ENCODE measurements around the gene DUSP16. TPM values are rescaled to one million over a fixed set of nuclear protein-coding genes. Genes with fewer than 3 reads are reported as not detected.

The DUSP16 gene
- polyA plus RNA-seq, 2 of the 4 experiments (the other 2 are of a cell fraction): 18.2 to 34.7 TPM

DNA sequence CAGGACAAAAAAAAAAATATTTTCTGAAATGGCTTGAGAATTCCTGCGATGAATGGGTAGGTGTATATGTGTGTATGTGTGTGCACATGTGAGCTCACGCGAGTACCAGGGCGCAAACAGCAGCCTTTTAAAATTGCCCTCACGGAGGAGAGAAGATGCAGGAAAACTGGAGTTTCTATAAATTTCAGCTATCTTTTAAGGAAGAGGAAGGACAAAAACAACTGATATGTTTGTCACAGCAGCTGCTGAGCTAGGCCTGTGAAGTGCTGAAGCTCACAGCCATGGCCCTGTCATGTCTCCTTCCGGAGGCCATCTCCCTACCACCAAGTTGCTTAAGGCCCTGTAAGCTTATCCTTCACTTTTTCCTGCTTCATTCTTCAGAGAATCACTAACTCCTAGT is 40.8 kb downstream of the DUSP16 start:
- POLR2A ChIA-PET: interaction anchor here (0.7 kb wide), 1 partner anchor 17 kb away, joined by 4 read pairs; no protein-coding TSS in a partner anchor

GRCh38 chr12:12521044-12521485 is 41.6 kb downstream of the DUSP16 start:
- Histone ChIP-seq H3K4me2 (no peak overlapping the region), H3K9me3 (no peaks in the 10 kb centered on the region), H3K4me3 (no peak overlapping the region), H3K4me1 (peaks cover 28% of the 10 kb centered on the region), H3K27ac (no peak overlapping the region)
- FAIRE-seq: no peak
- CTCF ChIA-PET: no interaction called here
- ATAC-seq: no peak
- POLR2A ChIA-PET: no interaction called here
- TF ChIP-seq ZFP36 (IDR thresholded peaks at IDR 0.05; ENCODE audit: borderline replicate concordance, partially characterized antibody) (no peak), ESRRA (IDR thresholded peaks at IDR 0.05; ENCODE audit: borderline replicate concordance, low read length) (no peak), HOXB13 (CRISPR knock-in tag; IDR thresholded peaks at IDR 0.05; ENCODE audit: low read depth) (no peak)
- TF ChIP-seq, protein P1, sequence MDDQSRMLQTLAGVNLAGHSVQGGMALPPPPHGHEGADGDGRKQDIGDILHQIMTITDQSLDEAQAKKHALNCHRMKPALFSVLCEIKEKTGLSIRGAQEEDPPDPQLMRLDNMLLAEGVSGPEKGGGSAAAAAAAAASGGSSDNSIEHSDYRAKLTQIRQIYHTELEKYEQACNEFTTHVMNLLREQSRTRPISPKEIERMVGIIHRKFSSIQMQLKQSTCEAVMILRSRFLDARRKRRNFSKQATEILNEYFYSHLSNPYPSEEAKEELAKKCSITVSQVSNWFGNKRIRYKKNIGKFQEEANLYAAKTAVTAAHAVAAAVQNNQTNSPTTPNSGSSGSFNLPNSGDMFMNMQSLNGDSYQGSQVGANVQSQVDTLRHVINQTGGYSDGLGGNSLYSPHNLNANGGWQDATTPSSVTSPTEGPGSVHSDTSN (IDR thresholded peaks at IDR 0.05): no peak
- WGBS (ENCODE audit: missing lambda C conversion rate): 96% methylated on average over 8 of the region's 8 CpGs
- no peak for DNase-seq (ENCODE audit: low read depth in 1 of 2, low spot score in 1 of 2)

More for the DNA sequence above, 40.8 kb downstream of the DUSP16 start:
- peaks cover 28% of the 10 kb centered on the region for H3K4me1 ChIP-seq
- H3K27ac ChIP-seq: no peak overlapping the region
- 93% methylated on average over 6 of the region's 6 CpGs for WGBS (ENCODE audit: missing lambda C conversion rate)
- TF ChIP-seq MAX (IDR thresholded peaks at IDR 0.05) (no peak), ZSCAN20 (CRISPR knock-in tag; IDR thresholded peaks at IDR 0.05) (no peak), NPAS2 (CRISPR knock-in tag; IDR thresholded peaks at IDR 0.05; ENCODE audit: borderline replicate concordance) (no peak), BCL3 (IDR thresholded peaks at IDR 0.05) (no peak), MAZ (IDR thresholded peaks at IDR 0.05; ENCODE audit: borderline replicate concordance, low read depth, low read length) (no peak), PHF8 (IDR thresholded peaks at IDR 0.05; ENCODE audit: borderline replicate concordance, low read depth) (no peak), CBX8 (IDR thresholded peaks at IDR 0.05) (no peak), POLR2AphosphoS2 (conservative IDR thresholded peaks at IDR 0.05; ENCODE audit: low read length) (no peak), HEYL (CRISPR knock-in tag; IDR thresholded peaks at IDR 0.05) (no peak)
- TF ChIP-seq, protein P2, sequence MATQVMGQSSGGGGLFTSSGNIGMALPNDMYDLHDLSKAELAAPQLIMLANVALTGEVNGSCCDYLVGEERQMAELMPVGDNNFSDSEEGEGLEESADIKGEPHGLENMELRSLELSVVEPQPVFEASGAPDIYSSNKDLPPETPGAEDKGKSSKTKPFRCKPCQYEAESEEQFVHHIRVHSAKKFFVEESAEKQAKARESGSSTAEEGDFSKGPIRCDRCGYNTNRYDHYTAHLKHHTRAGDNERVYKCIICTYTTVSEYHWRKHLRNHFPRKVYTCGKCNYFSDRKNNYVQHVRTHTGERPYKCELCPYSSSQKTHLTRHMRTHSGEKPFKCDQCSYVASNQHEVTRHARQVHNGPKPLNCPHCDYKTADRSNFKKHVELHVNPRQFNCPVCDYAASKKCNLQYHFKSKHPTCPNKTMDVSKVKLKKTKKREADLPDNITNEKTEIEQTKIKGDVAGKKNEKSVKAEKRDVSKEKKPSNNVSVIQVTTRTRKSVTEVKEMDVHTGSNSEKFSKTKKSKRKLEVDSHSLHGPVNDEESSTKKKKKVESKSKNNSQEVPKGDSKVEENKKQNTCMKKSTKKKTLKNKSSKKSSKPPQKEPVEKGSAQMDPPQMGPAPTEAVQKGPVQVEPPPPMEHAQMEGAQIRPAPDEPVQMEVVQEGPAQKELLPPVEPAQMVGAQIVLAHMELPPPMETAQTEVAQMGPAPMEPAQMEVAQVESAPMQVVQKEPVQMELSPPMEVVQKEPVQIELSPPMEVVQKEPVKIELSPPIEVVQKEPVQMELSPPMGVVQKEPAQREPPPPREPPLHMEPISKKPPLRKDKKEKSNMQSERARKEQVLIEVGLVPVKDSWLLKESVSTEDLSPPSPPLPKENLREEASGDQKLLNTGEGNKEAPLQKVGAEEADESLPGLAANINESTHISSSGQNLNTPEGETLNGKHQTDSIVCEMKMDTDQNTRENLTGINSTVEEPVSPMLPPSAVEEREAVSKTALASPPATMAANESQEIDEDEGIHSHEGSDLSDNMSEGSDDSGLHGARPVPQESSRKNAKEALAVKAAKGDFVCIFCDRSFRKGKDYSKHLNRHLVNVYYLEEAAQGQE (IDR thresholded peaks at IDR 0.05): no peak
- peak in 1 of 2 experiments; percentile 23; a peak in 1 of 6 replicates for ATAC-seq
- H3K4me3 ChIP-seq: no peak overlapping the region
- H3K9me3 ChIP-seq: no peaks in the 10 kb centered on the region
- no peak for FAIRE-seq
- no peak overlapping the region for H3K4me2 ChIP-seq
- CTCF ChIA-PET: interaction anchor here (0.8 kb wide), 1 partner anchor 11 kb away, joined by 3 read pairs; no protein-coding TSS in a partner anchor
- DNase-seq (ENCODE audit: low read depth in 1 of 2, low spot score in 1 of 2): no peak

- DNase-seq (ENCODE audit: low read depth in 1 of 2, low spot score in 1 of 2): no peak
- ATAC-seq: no peak
- CTCF ChIA-PET: no interaction called here
- no peak for TF ChIP-seq FOSL2 (IDR thresholded peaks at IDR 0.05)
- TF ChIP-seq FOSL2 (CRISPR knock-in tag; IDR thresholded peaks at IDR 0.05): no peak
- no peak for TF ChIP-seq CBX8 (IDR thresholded peaks at IDR 0.05)
- TF ChIP-seq BHLHE40 (IDR thresholded peaks at IDR 0.05; ENCODE audit: low read depth, low read length): no peak
- no peak for TF ChIP-seq POLR2AphosphoS2 (conservative IDR thresholded peaks at IDR 0.05; ENCODE audit: low read length)
- TF ChIP-seq POLR2A (IDR thresholded peaks at IDR 0.05; ENCODE audit: low read length): no peak
- TF ChIP-seq CHD2 (IDR thresholded peaks at IDR 0.05; ENCODE audit: low read length, partially characterized antibody): no peak
- no peak for TF ChIP-seq HEYL (CRISPR knock-in tag; IDR thresholded peaks at IDR 0.05)
- no peak for TF ChIP-seq ZFP36 (IDR thresholded peaks at IDR 0.05; ENCODE audit: borderline replicate concordance, partially characterized antibody)
- no peak for TF ChIP-seq TFCP2L1 (CRISPR knock-in tag; IDR thresholded peaks at IDR 0.05)
- no peak for TF ChIP-seq TP53 (CRISPR knock-in tag; IDR thresholded peaks at IDR 0.05)
- no peak for TF ChIP-seq ZNF302 (CRISPR knock-in tag; IDR thresholded peaks at IDR 0.05)
- no peak for TF ChIP-seq SMC3 (IDR thresholded peaks at IDR 0.05)
- Histone ChIP-seq H3K4me1 (peaks cover 28% of the 10 kb centered on the region), H3K4me2 (peak overlapping the region; percentile 7; the same call in 1 of the 3 replicates), H3K4me3 (no peak overlapping the region), H3K9me3 (no peaks in the 10 kb centered on the region), H3K27ac (no peak overlapping the region)
- POLR2A ChIA-PET: no interaction called here
- FAIRE-seq: peak; percentile 18
Observed at GRCh38 chr12:12520273-12520672, 42.4 kb downstream of the DUSP16 start.

Measured in A549 (cell line).